Measurements from ENCODE around the gene ABHD12B. TPM values are rescaled to one million over a fixed set of nuclear protein-coding genes. Genes with fewer than 3 reads are reported as not detected.

The ABHD12B gene
- total RNA-seq, 1 donor from 2014 or later: not detected

- intact Hi-C loops (cut with micrococcal nuclease): no loop called here
Observed at GRCh38 chr14:50931559-50931958, 59.7 kb downstream of the ABHD12B start.

GRCh38 chr14:50932156-50932555 lies 60.3 kb downstream of the ABHD12B start:
- intact Hi-C loops (cut with micrococcal nuclease): no loop called here

- intact Hi-C loops (cut with micrococcal nuclease): no loop called here
Observed at GRCh38 chr14:50932592-50933495, 61.0 kb downstream of the ABHD12B start.

GRCh38 chr14:50935126-50936015 lies 63.5 kb downstream of the ABHD12B start:
- intact Hi-C loops (cut with micrococcal nuclease): no loop called here

- intact Hi-C loops (cut with micrococcal nuclease): no loop called here
Observed at GRCh38 chr14:50936016-50936340, 64.1 kb downstream of the ABHD12B start.

- intact Hi-C loops (cut with micrococcal nuclease): no loop called here
Observed at GRCh38 chr14:50936882-50937281, 65.0 kb downstream of the ABHD12B start.

GRCh38 chr14:50937325-50937724 lies 65.5 kb downstream of the ABHD12B start:
- intact Hi-C loops (cut with micrococcal nuclease): no loop called here

GRCh38 chr14:50937800-50938199 lies 65.9 kb downstream of the ABHD12B start:
- intact Hi-C loops (cut with micrococcal nuclease): no loop called here

GRCh38 chr14:50941151-50941550 lies 69.3 kb downstream of the ABHD12B start:
- intact Hi-C loops (cut with micrococcal nuclease): loop anchor here (10.0 kb wide), 2 partner anchors 154 to 294 kb away; partner anchors contain the start of gene TRIM9

GRCh38 chr14:50941638-50942037 lies 69.8 kb downstream of the ABHD12B start:
- intact Hi-C loops (cut with micrococcal nuclease): loop anchor here (10.0 kb wide), 2 partner anchors 153 to 293 kb away; partner anchors contain the start of gene TRIM9

- intact Hi-C loops (cut with micrococcal nuclease): loop anchor here (10.0 kb wide), 2 partner anchors 151 to 291 kb away; partner anchors contain the start of gene TRIM9
Observed at GRCh38 chr14:50943261-50943942, 71.5 kb downstream of the ABHD12B start.

GRCh38 chr14:50943943-50944646 lies 72.2 kb downstream of the ABHD12B start, which contains the start of gene PYGL:
TSS of gene PYGL (minus strand) at chr14:50944483. CDS start at chr14:50944403, 80 bp downstream.
- intact Hi-C loops (cut with micrococcal nuclease): loop anchor here (10.0 kb wide), 2 partner anchors 151 to 291 kb away; partner anchors contain the start of gene TRIM9

- intact Hi-C loops (cut with micrococcal nuclease): loop anchor here (10.0 kb wide), 2 partner anchors 150 to 290 kb away; partner anchors contain the start of gene TRIM9
Observed at GRCh38 chr14:50944647-50945413, 73.0 kb downstream of the ABHD12B start.

GRCh38 chr14:50946234-50946935 lies 74.5 kb downstream of the ABHD12B start:
- intact Hi-C loops (cut with micrococcal nuclease): loop anchor here (10.0 kb wide), 2 partner anchors 148 to 288 kb away; partner anchors contain the start of gene TRIM9

- intact Hi-C loops (cut with micrococcal nuclease): loop anchor here (10.0 kb wide), 2 partner anchors 147 to 287 kb away; partner anchors contain the start of gene TRIM9
Observed at GRCh38 chr14:50947446-50947845, 75.6 kb downstream of the ABHD12B start.

GRCh38 chr14:50948205-50948604 lies 76.4 kb downstream of the ABHD12B start:
- intact Hi-C loops (cut with micrococcal nuclease): loop anchor here (10.0 kb wide), 2 partner anchors 147 to 287 kb away; partner anchors contain the start of gene TRIM9

- intact Hi-C loops (cut with micrococcal nuclease): loop anchor here (10.0 kb wide), 1 partner anchor 834 kb away; no protein-coding TSS in a partner anchor
Observed at GRCh38 chr14:50951032-50951431, 79.2 kb downstream of the ABHD12B start.

- intact Hi-C loops (cut with micrococcal nuclease): loop anchor here (10.0 kb wide), 1 partner anchor 831 kb away; no protein-coding TSS in a partner anchor
Observed at GRCh38 chr14:50953502-50953901, 81.6 kb downstream of the ABHD12B start.
